A549 (cell line): Measurements from ENCODE around the gene RRAS2. TPM values are rescaled to one million over a fixed set of nuclear protein-coding genes. Genes with fewer than 3 reads are reported as not detected.
"Not testable (repeated sequence)": the region's sequence is repeated elsewhere in the genome, so short reads cannot be mapped to it uniquely, and the experiment has no call there.

Experiments
- ATAC-seq, 2 experiments: fragments of 200-7000 bp in 1 of 2; fragments of >200 bp in 1 of 2; cut with Nextera tagmentation in 1 of 2; cut with Tn5 transposase in 1 of 2; 3 replicates each; pipeline versions ENCODE4 v1.8.0 to v1.9.1; 2018 to 2020; ENCODE audit warnings: mild to moderate bottlenecking in 1 of 2, moderate library complexity in 1 of 2
- CTCF ChIA-PET: fragments of 300-600 bp; sonication (Branson Sonifier 250); formaldehyde crosslinking; extraction: SDS; loops from one replicate; lab custom pipeline; 2021; ENCODE audit warnings: antibody characterized with exemption, inconsistent platforms; lab: Yijun Ruan, JAX
- POLR2A ChIA-PET: fragments of 350-600 bp; formaldehyde crosslinking; extraction: SDS; loops from one replicate; lab custom pipeline; 2021; ENCODE audit warnings: antibody characterized with exemption, inconsistent platforms; lab: Yijun Ruan, JAX
- DNase-seq, 2 experiments: peaks; one replicate each; pipeline versions ENCODE4 v3.0.0 to v3.0.0-alpha.2; 2011 to 2016; ENCODE audit warnings: low read depth in 1 of 2, low spot score in 1 of 2
- FAIRE-seq: peaks from 2 replicates; lab custom pipeline; 2011; peaks lifted over from hg19 to GRCh38; lab: Jason Lieb, UNC
- H3K27ac ChIP-seq, 2 experiments: fragments of >200 bp; sonication (Bioruptor Twin); formaldehyde crosslinking; 3 replicates each; pipeline ENCODE4 v1.5.1; 2016 to 2017
- H3K4me1 ChIP-seq: fragments of >200 bp; sonication (Bioruptor Twin); formaldehyde crosslinking; 3 replicates; pipeline ENCODE4 v1.6.1; 2016
- H3K4me2 ChIP-seq: fragments of >200 bp; sonication (Bioruptor Twin); formaldehyde crosslinking; 3 replicates; pipeline ENCODE4 v1.6.1; 2016
- H3K4me3 ChIP-seq: fragments of >200 bp; sonication (Bioruptor Twin); formaldehyde crosslinking; 3 replicates; pipeline ENCODE4 v1.5.1; 2016
- H3K9me3 ChIP-seq: fragments of >200 bp; sonication (Bioruptor Twin); formaldehyde crosslinking; 3 replicates; pipeline ENCODE4 v1.6.1; 2016
- CHD2 ChIP-seq: fragments of 150-350 bp; IDR thresholded peaks from 2 replicates; pipeline ENCODE4 v1.6.1; 2014; ENCODE audit warnings: low read length; ENCODE audit not compliant: partially characterized antibody
- CHD4 ChIP-seq: fragments of 200-600 bp; sonication (generic); IDR thresholded peaks from 2 replicates; pipeline ENCODE4 v1.6.1; 2016; ENCODE audit warnings: antibody characterized with exemption, mild to moderate bottlenecking, borderline replicate concordance
- FOXS1 ChIP-seq: fragments of 250-450 bp; sonication (Bioruptor Pico); IDR thresholded peaks from 2 replicates; pipeline ENCODE4 v1.5.0; 2020; ENCODE audit warnings: mild to moderate bottlenecking, moderate library complexity
- HOXB13 ChIP-seq: fragments of 250-450 bp; sonication (Bioruptor Pico); IDR thresholded peaks from 2 replicates; pipeline ENCODE4 v1.5.0; 2020; ENCODE audit warnings: low read depth, mild to moderate bottlenecking, moderate library complexity
- KDM5A ChIP-seq: fragments of 200-600 bp; sonication (generic); IDR thresholded peaks from 2 replicates; pipeline ENCODE4 v1.6.1; 2016; ENCODE audit warnings: antibody characterized with exemption, mild to moderate bottlenecking
- MAFK ChIP-seq: fragments of 450-650 bp; IDR thresholded peaks from 2 replicates; pipeline ENCODE4 v1.6.1; 2014; ENCODE audit not compliant: partially characterized antibody
- MAZ ChIP-seq: fragments of 150-350 bp; IDR thresholded peaks from 2 replicates; pipeline ENCODE4 v1.6.1; 2014; ENCODE audit warnings: antibody characterized with exemption, low read depth, low read length, borderline replicate concordance
- MYC ChIP-seq: IDR thresholded peaks from 2 replicates; pipeline ENCODE4 v1.6.1; 2012; ENCODE audit warnings: mild to moderate bottlenecking, inconsistent platforms, low read length, improper control_type of control experiment, borderline replicate concordance
- NFE2L2 ChIP-seq: fragments of 150-350 bp; conservative IDR thresholded peaks from 2 replicates; pipeline ENCODE4 v1.6.1; 2014; ENCODE audit warnings: low read length
- PHF8 ChIP-seq: fragments of 200-600 bp; sonication (generic); IDR thresholded peaks from 2 replicates; pipeline ENCODE4 v1.6.1; 2016; ENCODE audit warnings: low read depth, mild to moderate bottlenecking, antibody characterized with exemption, moderate library complexity, borderline replicate concordance
- RARB ChIP-seq: fragments of 250-450 bp; sonication (Bioruptor Pico); IDR thresholded peaks from 2 replicates; pipeline ENCODE4 v1.8.0; 2021; ENCODE audit warnings: mild to moderate bottlenecking, moderate library complexity
- RNF2 ChIP-seq: fragments of 200-600 bp; sonication (generic); IDR thresholded peaks from 2 replicates; pipeline ENCODE4 v1.6.1; 2016; ENCODE audit warnings: low read depth, mild to moderate bottlenecking, antibody characterized with exemption, moderate library complexity, borderline replicate concordance
- SREBF2 ChIP-seq: fragments of 450-650 bp; IDR thresholded peaks from 2 replicates; pipeline ENCODE4 v1.6.1; 2014; ENCODE audit warnings: mild to moderate bottlenecking, moderate library complexity
- TFCP2L1 ChIP-seq: fragments of 250-450 bp; sonication (Bioruptor Pico); IDR thresholded peaks from 2 replicates; pipeline ENCODE4 v1.5.0; 2021; ENCODE audit warnings: mild to moderate bottlenecking
- TP53 ChIP-seq: fragments of 250-450 bp; sonication (Bioruptor Pico); IDR thresholded peaks from 2 replicates; pipeline ENCODE4 v1.5.0; 2021; ENCODE audit warnings: mild to moderate bottlenecking, moderate library complexity
- ZC3H11A ChIP-seq: fragments of 450-650 bp; IDR thresholded peaks from 2 replicates; pipeline ENCODE4 v1.6.1; 2014; ENCODE audit warnings: antibody characterized with exemption, mild to moderate bottlenecking
- ZNF302 ChIP-seq: fragments of 250-450 bp; sonication (Bioruptor Pico); IDR thresholded peaks from 2 replicates; pipeline ENCODE4 v1.9.0; 2021; ENCODE audit warnings: inconsistent platforms, mild to moderate bottlenecking, moderate library complexity
- WGBS: methylation state at CpG from one replicate; pipeline ENCODE4 v1.1.6; 2017; ENCODE audit errors: missing lambda C conversion rate; 5-methylcytosine and 5-hydroxymethylcytosine counted together
- polyA plus RNA-seq, 4 experiments: library from polyadenylated mRNA; depleted of rRNA in 3 of 4; stranded (reverse); fragments of >200 nt; fragmentation: RNase III in 1 of 4; extraction: RNeasy Plus Mini Kit Qiagen cat#74134 plus additional on column Dnase treatment in 1 of 4; gene quantifications; 2 replicates in 3 of 4; 3 replicates in 1 of 4; pipeline ENCODE4 v1.2.3, GENCODE V29; 2011 to 2017
- TF ChIP-seq, protein P1 (sequence below): IDR thresholded peaks from 2 replicates; pipeline ENCODE4 v1.6.1; 2012
- TF ChIP-seq, protein P2 (sequence below): fragments of 250-450 bp; sonication (Bioruptor Pico); IDR thresholded peaks from 2 replicates; pipeline ENCODE4 v1.5.0; 2020; ENCODE audit warnings: low read depth, mild to moderate bottlenecking, moderate library complexity
- TF ChIP-seq, protein P3 (sequence below): fragments of 200-600 bp; sonication (generic); IDR thresholded peaks from 2 replicates; pipeline ENCODE4 v1.6.1; 2016; ENCODE audit warnings: antibody characterized with exemption, mild to moderate bottlenecking, moderate library complexity
- TF ChIP-seq, protein P4 (sequence below): fragments of >200 bp; sonication (Bioruptor Twin); formaldehyde crosslinking; IDR thresholded peaks from 3 replicates; pipeline ENCODE4 v1.6.1; 2016
- TF ChIP-seq, protein P5 (sequence below): IDR thresholded peaks from 2 replicates; pipeline ENCODE4 v1.6.1; 2012; ENCODE audit warnings: low read depth, borderline replicate concordance

The RRAS2 gene
- polyA plus RNA-seq, 2 of the 4 experiments (the other 2 are of a cell fraction): 37.9 to 48.2 TPM

DNA sequence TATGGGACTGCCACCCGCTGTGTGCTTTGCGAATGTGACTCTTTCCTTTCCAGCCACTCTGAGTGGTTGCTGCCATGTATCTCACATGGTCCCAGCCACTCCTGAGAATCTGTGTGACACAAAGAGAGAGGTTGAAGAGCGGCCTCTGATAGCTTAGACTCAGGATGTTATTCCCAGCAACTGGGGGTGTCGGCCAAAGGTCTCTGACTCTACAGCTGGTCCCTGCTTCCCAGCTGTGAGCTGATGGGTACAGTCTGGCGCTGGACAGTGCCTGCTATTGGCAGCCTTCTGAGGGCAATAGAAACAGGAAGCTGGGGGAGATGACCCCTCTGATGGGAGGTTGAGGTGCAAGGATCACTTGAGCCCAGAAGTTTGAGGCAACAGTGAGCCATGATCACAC, 105.1 kb downstream of the RRAS2 start:
- ATAC-seq: no peak

DNA sequence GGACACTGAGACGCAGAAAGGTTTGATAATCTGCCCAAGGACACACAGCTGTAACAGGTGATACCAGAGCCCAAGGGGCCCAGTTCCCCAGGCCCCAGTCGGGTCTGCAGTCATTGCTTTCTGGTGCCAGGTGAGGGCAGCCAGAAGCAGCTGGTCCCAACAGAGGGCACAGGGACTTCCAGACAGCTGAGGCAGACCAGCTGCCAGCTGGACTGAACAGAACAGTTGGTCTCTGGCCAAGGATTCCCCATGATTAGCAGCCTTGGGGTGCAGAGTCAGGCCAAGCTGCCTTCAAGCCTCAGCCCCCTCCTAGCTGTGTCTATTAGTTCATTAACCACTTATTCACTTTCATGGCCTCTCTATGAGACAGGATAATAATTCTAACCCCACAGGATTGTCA, 105.6 kb downstream of the RRAS2 start:
- no peak overlapping the region for H3K4me2 ChIP-seq
- no peak overlapping the region for H3K4me3 ChIP-seq
- H3K4me1 ChIP-seq: peaks cover 10% of the 10 kb centered on the region
- H3K9me3 ChIP-seq: no peaks in the 10 kb centered on the region
- no peak for FAIRE-seq
- 41% methylated on average over 2 of the region's 2 CpGs for WGBS
- ChIA-PET CTCF (interaction anchor here (0.8 to 6.1 kb wide), 7 partner anchors 9 to 482 kb away, joined by 3 to 63 read pairs (median 4); no protein-coding TSS in a partner anchor), POLR2A (no interaction called here)
- ATAC-seq: no peak
- no peak overlapping the region for H3K27ac ChIP-seq
- DNase-seq: no peak
- TF ChIP-seq KDM5A (no peak), NFE2L2 (no peak), PHF8 (no peak), MAZ (no peak), CHD4 (no peak), ZNF302 (no peak), MAFK (no peak), TP53 (CRISPR knock-in tag) (no peak), TFCP2L1 (no peak), RNF2 (no peak), CHD2 (no peak), HOXB13 (CRISPR knock-in tag) (no peak)
- TF ChIP-seq, protein P1, sequence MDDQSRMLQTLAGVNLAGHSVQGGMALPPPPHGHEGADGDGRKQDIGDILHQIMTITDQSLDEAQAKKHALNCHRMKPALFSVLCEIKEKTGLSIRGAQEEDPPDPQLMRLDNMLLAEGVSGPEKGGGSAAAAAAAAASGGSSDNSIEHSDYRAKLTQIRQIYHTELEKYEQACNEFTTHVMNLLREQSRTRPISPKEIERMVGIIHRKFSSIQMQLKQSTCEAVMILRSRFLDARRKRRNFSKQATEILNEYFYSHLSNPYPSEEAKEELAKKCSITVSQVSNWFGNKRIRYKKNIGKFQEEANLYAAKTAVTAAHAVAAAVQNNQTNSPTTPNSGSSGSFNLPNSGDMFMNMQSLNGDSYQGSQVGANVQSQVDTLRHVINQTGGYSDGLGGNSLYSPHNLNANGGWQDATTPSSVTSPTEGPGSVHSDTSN: no peak
- TF ChIP-seq, protein P2, sequence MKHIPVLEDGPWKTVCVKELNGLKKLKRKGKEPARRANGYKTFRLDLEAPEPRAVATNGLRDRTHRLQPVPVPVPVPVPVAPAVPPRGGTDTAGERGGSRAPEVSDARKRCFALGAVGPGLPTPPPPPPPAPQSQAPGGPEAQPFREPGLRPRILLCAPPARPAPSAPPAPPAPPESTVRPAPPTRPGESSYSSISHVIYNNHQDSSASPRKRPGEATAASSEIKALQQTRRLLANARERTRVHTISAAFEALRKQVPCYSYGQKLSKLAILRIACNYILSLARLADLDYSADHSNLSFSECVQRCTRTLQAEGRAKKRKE: no peak

More for the DNA sequence above, 105.1 kb downstream of the RRAS2 start:
- ChIA-PET POLR2A (no interaction called here), CTCF (interaction anchor here (0.8 to 6.1 kb wide), 5 partner anchors 9 to 483 kb away, joined by 3 to 63 read pairs (median 11); no protein-coding TSS in a partner anchor)
- H3K27ac ChIP-seq: no peak overlapping the region
- WGBS: 70% methylated on average over 5 of the region's 5 CpGs
- DNase-seq (no peak), FAIRE-seq (no peak)
- no peak overlapping the region for H3K4me3 ChIP-seq
- no peak overlapping the region for H3K4me2 ChIP-seq
- no peaks in the 10 kb centered on the region for H3K9me3 ChIP-seq
- peaks cover 15% of the 10 kb centered on the region for H3K4me1 ChIP-seq
- TF ChIP-seq SREBF2 (no peak), MYC (no peak), ZC3H11A (no peak), RARB (no peak)
- TF ChIP-seq, all 56 proteins: peak for 0

DNA sequence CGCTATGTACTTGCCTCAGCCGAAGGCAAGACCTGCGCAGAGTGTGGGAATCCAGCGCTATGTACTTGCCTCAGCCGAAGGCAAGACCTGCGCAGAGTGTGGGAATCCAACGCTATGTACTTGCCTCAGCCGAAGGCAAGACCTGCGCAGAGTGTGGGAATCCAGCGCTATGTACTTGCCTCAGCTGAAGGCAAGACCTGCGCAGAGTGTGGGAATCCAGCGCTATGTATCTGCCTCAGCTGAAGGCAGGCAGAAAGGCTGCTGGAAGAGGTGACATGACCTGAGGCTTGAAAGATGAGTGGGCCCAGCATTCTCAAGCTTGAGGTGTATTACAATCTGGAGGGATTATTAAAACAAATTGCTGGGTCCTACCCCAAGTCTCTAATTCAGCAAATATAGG, 106.5 kb downstream of the RRAS2 start:
- H3K27ac ChIP-seq, FAIRE-seq, H3K4me3 ChIP-seq, POLR2A ChIA-PET, H3K4me2 ChIP-seq, H3K4me1 ChIP-seq, DNase-seq, H3K9me3 ChIP-seq, ATAC-seq: not testable (repeated sequence)
- WGBS: 88% methylated on average over 6 of the region's 12 CpGs
- CTCF ChIA-PET: interaction anchor here (0.8 to 6.1 kb wide), 6 partner anchors 8 to 481 kb away, joined by 3 to 63 read pairs (median 7); no protein-coding TSS in a partner anchor

DNA sequence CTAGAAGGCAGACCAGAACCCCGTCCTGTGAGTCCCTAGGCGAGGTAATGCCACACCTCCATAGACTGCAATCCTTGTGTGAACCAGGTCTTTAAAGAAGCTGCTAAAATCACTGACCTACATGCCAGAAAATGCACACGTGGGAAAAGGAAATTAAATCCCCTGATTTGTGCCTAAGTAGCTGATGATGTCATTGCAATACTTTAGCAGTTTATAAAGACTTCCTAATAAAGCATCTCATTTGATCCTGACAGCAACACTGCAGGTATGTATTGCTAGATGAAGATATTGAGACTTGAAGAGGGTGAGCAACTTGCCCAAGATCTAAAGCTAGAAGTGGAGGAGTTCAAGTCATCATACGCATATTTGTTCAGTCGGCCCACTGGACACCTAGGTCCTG, 107.2 kb downstream of the RRAS2 start:
- TF ChIP-seq FOXS1 (CRISPR knock-in tag): no peak
- no peak for TF ChIP-seq MAZ
- TF ChIP-seq, protein P3, sequence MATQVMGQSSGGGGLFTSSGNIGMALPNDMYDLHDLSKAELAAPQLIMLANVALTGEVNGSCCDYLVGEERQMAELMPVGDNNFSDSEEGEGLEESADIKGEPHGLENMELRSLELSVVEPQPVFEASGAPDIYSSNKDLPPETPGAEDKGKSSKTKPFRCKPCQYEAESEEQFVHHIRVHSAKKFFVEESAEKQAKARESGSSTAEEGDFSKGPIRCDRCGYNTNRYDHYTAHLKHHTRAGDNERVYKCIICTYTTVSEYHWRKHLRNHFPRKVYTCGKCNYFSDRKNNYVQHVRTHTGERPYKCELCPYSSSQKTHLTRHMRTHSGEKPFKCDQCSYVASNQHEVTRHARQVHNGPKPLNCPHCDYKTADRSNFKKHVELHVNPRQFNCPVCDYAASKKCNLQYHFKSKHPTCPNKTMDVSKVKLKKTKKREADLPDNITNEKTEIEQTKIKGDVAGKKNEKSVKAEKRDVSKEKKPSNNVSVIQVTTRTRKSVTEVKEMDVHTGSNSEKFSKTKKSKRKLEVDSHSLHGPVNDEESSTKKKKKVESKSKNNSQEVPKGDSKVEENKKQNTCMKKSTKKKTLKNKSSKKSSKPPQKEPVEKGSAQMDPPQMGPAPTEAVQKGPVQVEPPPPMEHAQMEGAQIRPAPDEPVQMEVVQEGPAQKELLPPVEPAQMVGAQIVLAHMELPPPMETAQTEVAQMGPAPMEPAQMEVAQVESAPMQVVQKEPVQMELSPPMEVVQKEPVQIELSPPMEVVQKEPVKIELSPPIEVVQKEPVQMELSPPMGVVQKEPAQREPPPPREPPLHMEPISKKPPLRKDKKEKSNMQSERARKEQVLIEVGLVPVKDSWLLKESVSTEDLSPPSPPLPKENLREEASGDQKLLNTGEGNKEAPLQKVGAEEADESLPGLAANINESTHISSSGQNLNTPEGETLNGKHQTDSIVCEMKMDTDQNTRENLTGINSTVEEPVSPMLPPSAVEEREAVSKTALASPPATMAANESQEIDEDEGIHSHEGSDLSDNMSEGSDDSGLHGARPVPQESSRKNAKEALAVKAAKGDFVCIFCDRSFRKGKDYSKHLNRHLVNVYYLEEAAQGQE: no peak
- TF ChIP-seq, protein P4, sequence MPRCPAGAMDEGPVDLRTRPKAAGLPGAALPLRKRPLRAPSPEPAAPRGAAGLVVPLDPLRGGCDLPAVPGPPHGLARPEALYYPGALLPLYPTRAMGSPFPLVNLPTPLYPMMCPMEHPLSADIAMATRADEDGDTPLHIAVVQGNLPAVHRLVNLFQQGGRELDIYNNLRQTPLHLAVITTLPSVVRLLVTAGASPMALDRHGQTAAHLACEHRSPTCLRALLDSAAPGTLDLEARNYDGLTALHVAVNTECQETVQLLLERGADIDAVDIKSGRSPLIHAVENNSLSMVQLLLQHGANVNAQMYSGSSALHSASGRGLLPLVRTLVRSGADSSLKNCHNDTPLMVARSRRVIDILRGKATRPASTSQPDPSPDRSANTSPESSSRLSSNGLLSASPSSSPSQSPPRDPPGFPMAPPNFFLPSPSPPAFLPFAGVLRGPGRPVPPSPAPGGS: no peak
- TF ChIP-seq, protein P2: no peak
- TF ChIP-seq, protein P5, sequence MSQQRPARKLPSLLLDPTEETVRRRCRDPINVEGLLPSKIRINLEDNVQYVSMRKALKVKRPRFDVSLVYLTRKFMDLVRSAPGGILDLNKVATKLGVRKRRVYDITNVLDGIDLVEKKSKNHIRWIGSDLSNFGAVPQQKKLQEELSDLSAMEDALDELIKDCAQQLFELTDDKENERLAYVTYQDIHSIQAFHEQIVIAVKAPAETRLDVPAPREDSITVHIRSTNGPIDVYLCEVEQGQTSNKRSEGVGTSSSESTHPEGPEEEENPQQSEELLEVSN: no peak
- no peaks in the 10 kb centered on the region for H3K9me3 ChIP-seq
- no peak overlapping the region for H3K4me3 ChIP-seq
- POLR2A ChIA-PET: no interaction called here
- DNase-seq (no peak), ATAC-seq (no peak), FAIRE-seq (no peak)
- no peak overlapping the region for H3K27ac ChIP-seq
- H3K4me2 ChIP-seq: no peak overlapping the region
- H3K4me1 ChIP-seq: no peaks in the 10 kb centered on the region
- WGBS: 33% methylated on average over 5 of the region's 5 CpGs
- CTCF ChIA-PET: interaction anchor here (0.8 to 6.1 kb wide), 6 partner anchors 9 to 480 kb away, joined by 4 to 63 read pairs (median 14); no protein-coding TSS in a partner anchor
